ENCODE data around the gene SMIM22. TPM values are rescaled to one million over a fixed set of nuclear protein-coding genes. Genes with fewer than 3 reads are reported as not detected.

SMIM22 gene
- total and polyA plus RNA-seq, 2 donors (not counting 3 experiments of a cell fraction or from before 2014, with no cell fraction given) = not detected

DNA sequence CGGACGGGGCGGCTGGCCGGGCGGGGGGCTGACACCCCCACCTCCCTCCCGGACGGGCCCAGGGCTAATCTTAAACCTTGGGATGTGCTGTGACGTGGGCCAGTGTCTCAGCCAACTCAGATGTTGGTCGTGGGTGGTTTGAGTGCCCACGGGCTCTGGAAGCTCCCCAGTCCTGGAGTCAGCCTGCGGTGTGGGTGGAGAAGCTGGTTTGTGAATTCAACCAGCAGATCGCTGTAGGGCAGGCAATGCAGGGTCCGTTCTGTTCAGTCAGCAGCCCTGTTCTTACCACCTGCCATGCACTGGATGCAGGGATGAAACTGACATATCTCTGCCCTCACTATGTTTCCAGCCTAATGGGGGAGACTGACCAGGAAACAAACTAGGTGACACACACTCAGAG lies 20.2 kb upstream of the SMIM22 start:
- no peaks in the 10 kb centered on the region for H3K36me3 ChIP-seq (ENCODE audit: control insufficient read depth in 2 of 2, extremely low read depth in 1 of 2, insufficient read depth in 2 of 2, low read length in 2 of 2)
- H3K9me1 ChIP-seq (replicated peaks; ENCODE audit: control insufficient read depth, extremely low read depth, insufficient read depth, low read length) = no peaks in the 10 kb centered on the region
- H3K9ac ChIP-seq (replicated peaks; ENCODE audit: extremely low read depth, insufficient read depth, low read length) = no peak overlapping the region
- no peak overlapping the region for H3K4me3 ChIP-seq (replicated peaks in 1 of 3; ENCODE audit: insufficient read depth in 1 of 3, low read depth in 1 of 3, low read length in 3 of 3)
- TF ChIP-seq, protein P1, sequence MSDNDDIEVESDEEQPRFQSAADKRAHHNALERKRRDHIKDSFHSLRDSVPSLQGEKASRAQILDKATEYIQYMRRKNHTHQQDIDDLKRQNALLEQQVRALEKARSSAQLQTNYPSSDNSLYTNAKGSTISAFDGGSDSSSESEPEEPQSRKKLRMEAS (IDR thresholded peaks at IDR 0.05; ENCODE audit: insufficient read depth, insufficient read length) = no peak
- TF ChIP-seq FOS (IDR thresholded peaks at IDR 0.05; ENCODE audit: borderline replicate concordance, insufficient read depth, low read length) (no peak), GATA2 (IDR thresholded peaks at IDR 0.05; ENCODE audit: insufficient read depth, insufficient read length, low read depth, low read length) (no peak), POLR2AphosphoS5 (IDR thresholded peaks at IDR 0.05; ENCODE audit: insufficient read depth, low read depth, low read length) (no peak), JUN (IDR thresholded peaks at IDR 0.05; ENCODE audit: borderline replicate concordance, insufficient read depth, insufficient read length, low read depth) (no peak), EZH2 (IDR thresholded peaks at IDR 0.05; ENCODE audit: borderline replicate concordance, low read depth, low read length, severe bottlenecking) (no peak), MYC (IDR thresholded peaks at IDR 0.05; ENCODE audit: low read depth, low read length) (no peak), POLR2A (IDR thresholded peaks at IDR 0.05; ENCODE audit: low read depth, low read length) (no peak)
- TF ChIP-seq, protein P2, sequence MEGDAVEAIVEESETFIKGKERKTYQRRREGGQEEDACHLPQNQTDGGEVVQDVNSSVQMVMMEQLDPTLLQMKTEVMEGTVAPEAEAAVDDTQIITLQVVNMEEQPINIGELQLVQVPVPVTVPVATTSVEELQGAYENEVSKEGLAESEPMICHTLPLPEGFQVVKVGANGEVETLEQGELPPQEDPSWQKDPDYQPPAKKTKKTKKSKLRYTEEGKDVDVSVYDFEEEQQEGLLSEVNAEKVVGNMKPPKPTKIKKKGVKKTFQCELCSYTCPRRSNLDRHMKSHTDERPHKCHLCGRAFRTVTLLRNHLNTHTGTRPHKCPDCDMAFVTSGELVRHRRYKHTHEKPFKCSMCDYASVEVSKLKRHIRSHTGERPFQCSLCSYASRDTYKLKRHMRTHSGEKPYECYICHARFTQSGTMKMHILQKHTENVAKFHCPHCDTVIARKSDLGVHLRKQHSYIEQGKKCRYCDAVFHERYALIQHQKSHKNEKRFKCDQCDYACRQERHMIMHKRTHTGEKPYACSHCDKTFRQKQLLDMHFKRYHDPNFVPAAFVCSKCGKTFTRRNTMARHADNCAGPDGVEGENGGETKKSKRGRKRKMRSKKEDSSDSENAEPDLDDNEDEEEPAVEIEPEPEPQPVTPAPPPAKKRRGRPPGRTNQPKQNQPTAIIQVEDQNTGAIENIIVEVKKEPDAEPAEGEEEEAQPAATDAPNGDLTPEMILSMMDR (IDR thresholded peaks at IDR 0.05; ENCODE audit: extremely low read depth in 1 of 2, insufficient read depth in 1 of 2, low read depth in 1 of 2, low read length in 2 of 2) = no peak
- no peak overlapping the region for H3K27ac ChIP-seq (ENCODE audit: insufficient read depth, low read depth, low read length)
- dilution Hi-C loops (cut with MboI; ENCODE audit: extremely low pct_ligation_motif_present, low sequenced_read_pairs) = no loop called here
- ChIA-PET POLR2A (no interaction called here), CTCF (no interaction called here)
- no peaks in the 10 kb centered on the region for H3K27me3 ChIP-seq (ENCODE audit: control insufficient read depth in 2 of 2, insufficient read depth in 2 of 2, low read length in 2 of 2)
- DNase-seq (ENCODE audit: low read depth, low spot score) (no peak), FAIRE-seq (no peak)
- no peaks in the 10 kb centered on the region for H3K9me3 ChIP-seq (replicated peaks; ENCODE audit: control insufficient read depth, insufficient read depth, low read length)
- H3K4me1 ChIP-seq (ENCODE audit: control insufficient read depth, extremely low read depth, insufficient read depth, low read length) = no peaks in the 10 kb centered on the region
- no TSS peak for BruUV-seq (replicated peaks)
- no peaks in the 10 kb centered on the region for H4K20me1 ChIP-seq (replicated peaks; ENCODE audit: control insufficient read depth, extremely low read depth, insufficient read depth, low read length)
- no peak overlapping the region for H2AFZ ChIP-seq (ENCODE audit: low read depth, low read length)
- H3K79me2 ChIP-seq (ENCODE audit: control insufficient read depth, insufficient read depth, low read length) = no peaks in the 10 kb centered on the region
- no peak overlapping the region for H3K4me2 ChIP-seq (ENCODE audit: insufficient read depth, low read length)
- intact Hi-C loops (cut with micrococcal nuclease) = no loop called here

All from endothelial cell of umbilical vein (primary cell).